Ishikawa (cell line): ENCODE measurements around the gene TLE3.

Experiments
- CEBPB ChIP-seq: IDR thresholded peaks from 2 replicates; pipeline ENCODE4 v1.6.1; 2012
- CREB1 ChIP-seq: IDR thresholded peaks from 2 replicates; pipeline ENCODE4 v1.6.1; 2012; ENCODE audit warnings: low read depth
- EGR1 ChIP-seq: IDR thresholded peaks from 2 replicates; pipeline ENCODE4 v1.6.1; 2012
- EP300 ChIP-seq: IDR thresholded peaks from 2 replicates; pipeline ENCODE4 v1.6.1; 2012; ENCODE audit warnings: borderline replicate concordance
- FOXM1 ChIP-seq: IDR thresholded peaks from 2 replicates; pipeline ENCODE4 v1.6.1; 2012; ENCODE audit warnings: low read depth, borderline replicate concordance
- MAX ChIP-seq: IDR thresholded peaks from 2 replicates; pipeline ENCODE4 v1.6.1; 2012
- RAD21 ChIP-seq: IDR thresholded peaks from 2 replicates; pipeline ENCODE4 v1.6.1; 2012; ENCODE audit warnings: low read depth
- REST ChIP-seq: IDR thresholded peaks from 2 replicates; pipeline ENCODE4 v1.6.1; 2012; ENCODE audit warnings: low read depth, mild to moderate bottlenecking
- TAF1 ChIP-seq: IDR thresholded peaks from 2 replicates; pipeline ENCODE4 v1.6.1; 2012; ENCODE audit warnings: low read depth, mild to moderate bottlenecking
- TCF12 ChIP-seq: IDR thresholded peaks from 2 replicates; pipeline ENCODE4 v1.6.1; 2012; ENCODE audit warnings: low read depth
- TEAD4 ChIP-seq: IDR thresholded peaks from 2 replicates; pipeline ENCODE4 v1.6.1; 2012
- USF1 ChIP-seq: IDR thresholded peaks from 2 replicates; pipeline ENCODE4 v1.6.1; 2012
- YY1 ChIP-seq: IDR thresholded peaks from 2 replicates; pipeline ENCODE4 v1.6.1; 2012; ENCODE audit warnings: low read depth

GRCh38 chr15:70103880-70104626, 6.3 kb upstream of the TLE3 start:
- TF ChIP-seq CREB1 (no peak), TAF1 (no peak), EP300 (no peak), TCF12 (no peak), REST (no peak), RAD21 (no peak), CEBPB (no peak), TEAD4 (no peak), MAX (no peak), FOXM1 (no peak), EGR1 (no peak), USF1 (no peak), YY1 (no peak)
